HG03354 (cell line): ENCODE results near the gene CAB39.
"Not testable (repeated sequence)": the region's sequence is repeated elsewhere in the genome, so short reads cannot be mapped to it uniquely, and the experiment has no call there.

Experiments
- ATAC-seq: cut with Tn5 transposase; IDR thresholded peaks from one replicate; pipeline ENCODE4 v1.9.1; 2021; ENCODE audit warnings: mild to moderate bottlenecking; ENCODE audit not compliant: unreplicated experiment, poor library complexity, severe bottlenecking

The CAB39 gene

GRCh38 chr2:230708204-230708603 lies 4.4 kb upstream of the CAB39 start:
- ATAC-seq, result no peak

GRCh38 chr2:230711224-230711623 lies 1.4 kb upstream of the CAB39 start:
- no peak for ATAC-seq

- ATAC-seq, result peak; percentile 24
Observed at GRCh38 chr2:230713331-230714135, 891 bp downstream of the CAB39 start.

GRCh38 chr2:230714136-230714480 lies 1.5 kb downstream of the CAB39 start:
- no peak for ATAC-seq

GRCh38 chr2:230715201-230715600 lies 2.6 kb downstream of the CAB39 start:
- no peak for ATAC-seq

- ATAC-seq, result no peak
Observed at GRCh38 chr2:230716588-230716987, 3.9 kb downstream of the CAB39 start.

- ATAC-seq, result no peak
Observed at GRCh38 chr2:230717600-230717999, 5.0 kb downstream of the CAB39 start.

GRCh38 chr2:230719340-230719739 lies 6.7 kb downstream of the CAB39 start:
- ATAC-seq, result no peak

- ATAC-seq, result peak; percentile 63
Observed at GRCh38 chr2:230721712-230722111, 9.1 kb downstream of the CAB39 start.

GRCh38 chr2:230722207-230722885 lies 9.7 kb downstream of the CAB39 start:
- no peak for ATAC-seq

- no peak for ATAC-seq
Observed at GRCh38 chr2:230723363-230723762, 10.7 kb downstream of the CAB39 start.

GRCh38 chr2:230724957-230725356 lies 12.3 kb downstream of the CAB39 start:
- not testable (repeated sequence) for ATAC-seq

- ATAC-seq, result no peak
Observed at GRCh38 chr2:230731512-230731911, 18.9 kb downstream of the CAB39 start.

GRCh38 chr2:230732914-230733401 lies 20.3 kb downstream of the CAB39 start:
- no peak for ATAC-seq

- no peak for ATAC-seq
Observed at GRCh38 chr2:230734247-230735175, 21.9 kb downstream of the CAB39 start.

GRCh38 chr2:230735884-230736283 lies 23.2 kb downstream of the CAB39 start:
- no peak for ATAC-seq

- no peak for ATAC-seq
Observed at GRCh38 chr2:230737300-230737699, 24.7 kb downstream of the CAB39 start.

- ATAC-seq, result no peak
Observed at GRCh38 chr2:230737791-230738226, 25.2 kb downstream of the CAB39 start.

- no peak for ATAC-seq
Observed at GRCh38 chr2:230738391-230738811, 25.8 kb downstream of the CAB39 start.

- no peak for ATAC-seq
Observed at GRCh38 chr2:230738924-230739323, 26.3 kb downstream of the CAB39 start.
